ENCODE results near the gene PTPN6. TPM values are rescaled to one million over a fixed set of nuclear protein-coding genes. Genes with fewer than 3 reads are reported as not detected.

The PTPN6 gene
- polyA plus RNA-seq, 1 experiment, result 0.10 TPM

DNA sequence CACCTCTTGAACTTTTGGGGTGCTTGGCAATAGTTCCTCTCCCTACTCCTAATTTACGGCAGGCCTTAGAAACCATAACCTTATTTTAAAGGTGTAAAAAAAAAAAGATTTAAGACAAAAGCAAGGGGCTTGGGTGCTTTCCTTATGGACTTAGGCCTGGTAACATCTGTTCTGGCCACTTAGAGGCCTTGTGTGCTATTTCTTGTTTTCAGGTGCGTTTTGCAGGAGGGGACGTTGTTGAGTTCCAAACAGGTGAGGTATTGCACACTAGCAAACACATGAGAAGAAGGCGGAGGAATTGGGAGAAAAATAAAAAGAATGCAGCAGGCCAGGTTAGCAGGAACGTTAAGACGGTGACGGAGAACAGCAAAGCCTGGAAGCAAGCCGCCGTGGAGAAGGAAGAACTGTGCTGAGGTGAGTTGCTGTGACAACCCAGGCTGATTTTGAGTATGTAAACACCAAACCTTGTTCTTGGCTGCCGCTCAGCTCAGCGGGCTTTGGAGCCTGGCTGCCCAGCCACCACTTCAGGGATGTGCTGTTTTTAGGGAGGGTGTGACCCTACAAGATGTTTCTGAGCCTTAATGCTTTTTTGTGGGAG, 36.9 kb downstream of the PTPN6 start:
- no peak overlapping the region for H3K27ac ChIP-seq (ENCODE audit: low read depth, low read length)
- no peak for DNase-seq (ENCODE audit: low read depth, low spot score)
- no peaks in the 10 kb centered on the region for H3K9me3 ChIP-seq (ENCODE audit: control insufficient read depth, insufficient read depth, low read length)
- TF ChIP-seq, protein P1, sequence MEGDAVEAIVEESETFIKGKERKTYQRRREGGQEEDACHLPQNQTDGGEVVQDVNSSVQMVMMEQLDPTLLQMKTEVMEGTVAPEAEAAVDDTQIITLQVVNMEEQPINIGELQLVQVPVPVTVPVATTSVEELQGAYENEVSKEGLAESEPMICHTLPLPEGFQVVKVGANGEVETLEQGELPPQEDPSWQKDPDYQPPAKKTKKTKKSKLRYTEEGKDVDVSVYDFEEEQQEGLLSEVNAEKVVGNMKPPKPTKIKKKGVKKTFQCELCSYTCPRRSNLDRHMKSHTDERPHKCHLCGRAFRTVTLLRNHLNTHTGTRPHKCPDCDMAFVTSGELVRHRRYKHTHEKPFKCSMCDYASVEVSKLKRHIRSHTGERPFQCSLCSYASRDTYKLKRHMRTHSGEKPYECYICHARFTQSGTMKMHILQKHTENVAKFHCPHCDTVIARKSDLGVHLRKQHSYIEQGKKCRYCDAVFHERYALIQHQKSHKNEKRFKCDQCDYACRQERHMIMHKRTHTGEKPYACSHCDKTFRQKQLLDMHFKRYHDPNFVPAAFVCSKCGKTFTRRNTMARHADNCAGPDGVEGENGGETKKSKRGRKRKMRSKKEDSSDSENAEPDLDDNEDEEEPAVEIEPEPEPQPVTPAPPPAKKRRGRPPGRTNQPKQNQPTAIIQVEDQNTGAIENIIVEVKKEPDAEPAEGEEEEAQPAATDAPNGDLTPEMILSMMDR (IDR thresholded peaks at IDR 0.05; ENCODE audit: low read depth, low read length), result no peak
- POLR2A ChIA-PET, result no interaction called here
- H3K27me3 ChIP-seq (ENCODE audit: control insufficient read depth, insufficient read depth, low read length), result no peaks in the 10 kb centered on the region
- no peak overlapping the region for H3K4me3 ChIP-seq (ENCODE audit: low read depth, low read length)
- CTCF ChIA-PET, result no interaction called here

- peak; percentile 23 for DNase-seq (ENCODE audit: low read depth, low spot score)
- CTCF ChIA-PET, result no interaction called here
- no peak overlapping the region for H3K4me3 ChIP-seq (ENCODE audit: low read depth, low read length)
- TF ChIP-seq, protein P1 (IDR thresholded peaks at IDR 0.05; ENCODE audit: low read depth, low read length), result no peak
- POLR2A ChIA-PET, result no interaction called here
- H3K27me3 ChIP-seq (ENCODE audit: control insufficient read depth, insufficient read depth, low read length), result no peaks in the 10 kb centered on the region
- H3K9me3 ChIP-seq (ENCODE audit: control insufficient read depth, insufficient read depth, low read length), result no peaks in the 10 kb centered on the region
- H3K27ac ChIP-seq (ENCODE audit: low read depth, low read length), result no peak overlapping the region
Measured at GRCh38 chr12:6996040-6996441, 44.9 kb downstream of the PTPN6 start.

GRCh38 chr12:6998715-6999451, 47.7 kb downstream of the PTPN6 start:
- H3K27ac ChIP-seq (ENCODE audit: low read depth, low read length), result no peak overlapping the region
- no peak overlapping the region for H3K4me3 ChIP-seq (ENCODE audit: low read depth, low read length)
- no peaks in the 10 kb centered on the region for H3K27me3 ChIP-seq (ENCODE audit: control insufficient read depth, insufficient read depth, low read length)
- POLR2A ChIA-PET, result no interaction called here
- no peak for DNase-seq (ENCODE audit: low read depth, low spot score)
- CTCF ChIA-PET, result interaction anchor here (1.1 to 2.0 kb wide), 3 partner anchors 19 to 114 kb away, joined by 3 to 4 read pairs (median 3); partner anchors contain the start of gene LPCAT3
- no peaks in the 10 kb centered on the region for H3K9me3 ChIP-seq (ENCODE audit: control insufficient read depth, insufficient read depth, low read length)
- TF ChIP-seq, protein P1 (IDR thresholded peaks at IDR 0.05; ENCODE audit: low read depth, low read length), result no peak

DNA sequence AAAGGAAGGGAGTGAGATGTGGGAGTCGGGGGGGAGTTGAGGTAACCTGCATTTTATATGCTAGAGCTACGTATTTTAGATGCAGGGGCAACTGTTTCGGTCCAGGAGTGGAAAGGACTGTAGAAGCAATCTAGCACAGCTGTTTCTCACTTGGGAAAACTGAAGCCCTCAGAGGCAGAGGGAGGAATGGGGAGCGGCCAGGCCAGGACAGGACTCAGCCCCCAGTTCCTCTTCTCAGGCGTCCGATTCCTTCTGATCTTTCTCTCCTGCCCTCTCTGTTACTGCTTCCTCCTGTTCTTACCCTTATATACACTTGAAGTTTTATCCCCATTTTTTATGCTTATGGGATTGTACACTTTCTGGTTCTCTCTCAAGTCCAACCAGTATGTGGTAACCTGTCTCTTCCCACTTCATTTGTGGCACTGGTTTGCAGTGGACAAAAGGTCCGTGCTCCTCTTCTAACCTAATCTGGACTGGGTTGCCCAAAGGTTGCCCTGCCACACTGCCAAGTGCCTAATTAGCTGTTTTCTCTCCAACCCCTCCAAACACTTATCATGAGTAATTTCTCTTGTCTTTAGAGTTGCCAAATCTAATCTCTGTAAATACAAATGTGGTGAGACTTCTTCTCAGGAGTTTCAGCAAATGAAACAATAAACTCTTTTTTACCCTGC, 50.9 kb downstream of the PTPN6 start:
- ChIA-PET CTCF (interaction anchor here (1.4 kb wide), 1 partner anchor 16 kb away, joined by 6 read pairs; the partner anchor contains the start of gene LPCAT3), POLR2A (no interaction called here)
- Histone ChIP-seq H3K4me3 (ENCODE audit: low read depth, low read length) (no peak overlapping the region), H3K9me3 (ENCODE audit: control insufficient read depth, insufficient read depth, low read length) (no peaks in the 10 kb centered on the region), H3K27ac (ENCODE audit: low read depth, low read length) (no peak overlapping the region), H3K27me3 (ENCODE audit: control insufficient read depth, insufficient read depth, low read length) (no peaks in the 10 kb centered on the region)
- DNase-seq (ENCODE audit: low read depth, low spot score), result no peak
- TF ChIP-seq, protein P1 (IDR thresholded peaks at IDR 0.05; ENCODE audit: low read depth, low read length), result no peak

Data from AG04450 (cell line).